GM23338 (cell line): ENCODE measurements around the gene HSPB2. TPM values are rescaled to one million over a fixed set of nuclear protein-coding genes. Genes with fewer than 3 reads are reported as not detected.
A peak's percentile ranks its signal among the peaks of the same experiment; 100 is the strongest.

Experiments
- ATAC-seq: fragments of 200-7000 bp; cut with Tn5 transposase; 3 replicates; pipeline ENCODE4 v1.9.1; 2020
- DNase-seq: peaks from one replicate; pipeline ENCODE4 v3.0.0-alpha.2; 2015; ENCODE audit warnings: low spot score
- H2AFZ ChIP-seq: fragments of 200-600 bp; sonication (generic); 2 replicates; pipeline ENCODE4 v1.8.0; 2016; ENCODE audit warnings: antibody characterized with exemption, mild to moderate bottlenecking, moderate library complexity
- H3F3A ChIP-seq: fragments of 200-600 bp; sonication (generic); replicated peaks from 2 replicates; pipeline ENCODE4 v1.8.0; 2017; ENCODE audit warnings: antibody characterized with exemption, mixed run types, low read depth
- H3K27ac ChIP-seq: fragments of 200-600 bp; sonication (generic); 2 replicates; pipeline ENCODE4 v1.6.1; 2016; ENCODE audit warnings: low read depth
- H3K27me3 ChIP-seq: fragments of 200-600 bp; sonication (generic); 2 replicates; pipeline ENCODE4 v1.8.0; 2016; ENCODE audit warnings: mild to moderate bottlenecking, mixed run types, moderate library complexity; ENCODE audit not compliant: insufficient read depth
- H3K36me3 ChIP-seq: fragments of 200-600 bp; sonication (generic); 2 replicates; pipeline ENCODE4 v1.8.0; 2016; ENCODE audit warnings: mild to moderate bottlenecking; ENCODE audit not compliant: insufficient read depth
- H3K4me1 ChIP-seq: fragments of 200-600 bp; sonication (generic); 2 replicates; pipeline ENCODE4 v1.8.0; 2016; ENCODE audit warnings: mild to moderate bottlenecking, moderate library complexity; ENCODE audit not compliant: insufficient read depth
- H3K4me2 ChIP-seq: fragments of 200-600 bp; sonication (generic); 2 replicates; pipeline ENCODE4 v1.7.1; 2017; ENCODE audit warnings: mixed run types
- H3K4me3 ChIP-seq: fragments of 200-600 bp; sonication (generic); 2 replicates; pipeline ENCODE4 v1.6.1; 2016; ENCODE audit warnings: mixed run types
- H3K79me2 ChIP-seq: fragments of 200-600 bp; sonication (generic); replicated peaks from 2 replicates; pipeline ENCODE4 v1.8.0; 2017; ENCODE audit warnings: mild to moderate bottlenecking; ENCODE audit not compliant: insufficient read depth
- H3K9me2 ChIP-seq: fragments of 200-600 bp; sonication (generic); 2 replicates; pipeline ENCODE4 v1.8.0; 2017; ENCODE audit not compliant: insufficient read depth
- H4K20me1 ChIP-seq: fragments of 200-600 bp; sonication (generic); replicated peaks from 2 replicates; pipeline ENCODE4 v1.8.0; 2017; ENCODE audit warnings: mild to moderate bottlenecking; ENCODE audit not compliant: insufficient read depth
- H3K27ac Mint-ChIP-seq: 2 replicates; pipeline ENCODE4 v1.8.0; 2020; ENCODE audit warnings: inconsistent platforms, mild to moderate bottlenecking, moderate library complexity, mixed read lengths
- H3K27me3 Mint-ChIP-seq: 3 replicates; pipeline ENCODE4 v1.8.0; 2022; ENCODE audit warnings: low read depth, mild to moderate bottlenecking, moderate library complexity, mixed read lengths, inconsistent platforms; ENCODE audit not compliant: insufficient read depth, poor library complexity
- H3K36me3 Mint-ChIP-seq: 3 replicates; pipeline ENCODE4 v1.8.0; 2021; ENCODE audit warnings: low read depth, mild to moderate bottlenecking, inconsistent platforms, moderate library complexity, mixed read lengths
- H3K4me1 Mint-ChIP-seq: 3 replicates; pipeline ENCODE4 v1.8.0; 2020; ENCODE audit warnings: mild to moderate bottlenecking, inconsistent platforms, mixed read lengths
- H3K4me3 Mint-ChIP-seq: 3 replicates; pipeline ENCODE4 v1.8.0; 2021; ENCODE audit warnings: moderate library complexity, mild to moderate bottlenecking, inconsistent platforms, mixed read lengths
- H3K9me3 Mint-ChIP-seq: 3 replicates; pipeline ENCODE4 v1.8.0; 2020; ENCODE audit warnings: moderate library complexity, mild to moderate bottlenecking, inconsistent platforms, mixed read lengths
- CREB1 ChIP-seq: fragments of 250-450 bp; sonication (Bioruptor Pico); IDR thresholded peaks from 2 replicates; pipeline ENCODE4 v1.5.0; 2020; ENCODE audit warnings: low read depth, mild to moderate bottlenecking, moderate library complexity
- CTCF ChIP-seq, 2 experiments: fragments of 200-600 bp in 1 of 2; sonication (generic) in 1 of 2; conservative IDR thresholded peaks; 2 replicates each; pipeline versions ENCODE4 v1.5.1 to v1.6.1; 2016 to 2017; ENCODE audit warnings: antibody characterized with exemption in 2 of 2, low read depth in 2 of 2, mild to moderate bottlenecking in 2 of 2, moderate library complexity in 1 of 2
- ETS1 ChIP-seq: IDR thresholded peaks from 2 replicates; pipeline ENCODE4 v1.6.1; 2016; ENCODE audit warnings: antibody characterized with exemption
- EZH2 ChIP-seq: fragments of 200-600 bp; sonication (generic); IDR thresholded peaks from one replicate; pipeline ENCODE4 v1.8.0; 2017; ENCODE audit warnings: antibody characterized with exemption, mild to moderate bottlenecking, low read depth; ENCODE audit not compliant: unreplicated experiment
- EZH2phosphoT487 ChIP-seq: fragments of 200-600 bp; sonication (generic); IDR thresholded peaks from one replicate; pipeline ENCODE4 v1.8.1; 2018; ENCODE audit warnings: antibody characterized with exemption; ENCODE audit not compliant: unreplicated experiment
- JUNB ChIP-seq: IDR thresholded peaks from one replicate; pipeline ENCODE4 v1.6.1; 2016; ENCODE audit warnings: antibody characterized with exemption; ENCODE audit not compliant: unreplicated experiment
- NANOG ChIP-seq: IDR thresholded peaks from 2 replicates; pipeline ENCODE4 v1.6.1; 2016; ENCODE audit warnings: antibody characterized with exemption, borderline replicate concordance
- POLR2AphosphoS5 ChIP-seq: IDR thresholded peaks from 2 replicates; pipeline ENCODE4 v1.6.1; 2016; ENCODE audit warnings: antibody characterized with exemption, low read depth
- STAT1 ChIP-seq: IDR thresholded peaks from one replicate; pipeline ENCODE4 v1.6.1; 2016; ENCODE audit warnings: antibody characterized with exemption; ENCODE audit not compliant: unreplicated experiment
- ZNF114 ChIP-seq: fragments of 250-450 bp; sonication (Bioruptor Pico); IDR thresholded peaks from 2 replicates; pipeline ENCODE4 v1.5.0; 2020; ENCODE audit warnings: mild to moderate bottlenecking, moderate library complexity
- ZNF331 ChIP-seq: fragments of 250-450 bp; sonication (Bioruptor Pico); IDR thresholded peaks from 2 replicates; pipeline ENCODE4 v1.5.0; 2020; ENCODE audit warnings: low read depth, mild to moderate bottlenecking, moderate library complexity
- polyA plus RNA-seq: library from polyadenylated mRNA; unstranded; fragments of >200 nt; fragmentation: Nextera tagmentation; extraction: Ambion mirVana; gene quantifications from 2 replicates; pipeline ENCODE4 v1.2.1, GENCODE V29; 2016
- total RNA-seq: library from RNA; depleted of rRNA; stranded (reverse); fragments of >200 nt; shearing (Covaris generic); gene quantifications from 2 replicates; pipeline ENCODE4 v1.2.3, GENCODE V29; 2014
- TF ChIP-seq, protein P1 (sequence below): IDR thresholded peaks from one replicate; pipeline ENCODE4 v1.6.1; 2018; ENCODE audit warnings: antibody characterized with exemption; ENCODE audit not compliant: unreplicated experiment

HSPB2 gene
- total and polyA plus RNA-seq, 2 experiments from 2014 or later: 1.0 to 2.6 TPM

- 0 out of 2 replicates have a peak, but pooled peaks cover 3% of the 10 kb centered on the region for H3K79me2 ChIP-seq
- no peak overlapping the region for H3K27ac ChIP-seq
- DNase-seq: no peak
- no peaks in the 10 kb centered on the region for H3K36me3 ChIP-seq
- Mint-ChIP-seq H3K4me3 (no peak overlapping the region; the same call in 2 of the 3 replicates), H3K27me3 (peaks cover 10% of the 10 kb centered on the region), H3K4me1 (peaks cover 19% of the 10 kb centered on the region), H3K36me3 (peaks cover 26% of the 10 kb centered on the region), H3K27ac (no peak overlapping the region), H3K9me3 (peaks cover 15% of the 10 kb centered on the region; the same call in 2 of the 3 replicates)
- H3K4me3 ChIP-seq: no peak overlapping the region
- no peak for TF ChIP-seq EZH2
- no peak for TF ChIP-seq ZNF114
- no peak for TF ChIP-seq CTCF (conservative IDR thresholded peaks at IDR 0.05; ENCODE audit: low read depth in 2 of 2)
- TF ChIP-seq CREB1 (CRISPR knock-in tag): no peak
- no peaks in the 10 kb centered on the region for H3F3A ChIP-seq
- no peaks in the 10 kb centered on the region for H3K27me3 ChIP-seq
- ATAC-seq: no peak
- H4K20me1 ChIP-seq: no peaks in the 10 kb centered on the region
- H3K4me1 ChIP-seq: peaks cover 15% of the 10 kb centered on the region
- no peaks in the 10 kb centered on the region for H3K9me2 ChIP-seq
- H2AFZ ChIP-seq: no peak overlapping the region
- no peak overlapping the region for H3K4me2 ChIP-seq
These were observed 45.3 kb downstream of the HSPB2 start for GRCh38 chr11:111957663-111958444.

DNA sequence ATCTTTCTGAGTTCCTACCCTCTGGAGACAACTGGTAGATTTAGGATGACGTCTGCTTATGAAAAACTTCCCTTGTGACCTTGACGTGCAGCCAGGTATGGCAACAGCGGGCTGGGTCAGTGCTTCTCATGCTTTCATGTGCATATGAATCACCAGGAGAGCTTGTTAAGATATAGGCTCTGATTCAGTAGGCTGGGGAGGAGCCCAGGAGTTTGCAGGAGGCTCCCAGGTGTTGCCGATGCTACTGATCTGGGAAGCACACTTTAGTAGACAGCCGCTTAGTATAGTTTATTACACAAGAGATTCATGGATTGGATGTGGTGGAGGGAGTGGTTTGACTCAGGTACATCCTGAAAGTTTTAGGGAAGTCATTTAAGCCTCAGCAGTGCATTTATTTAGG, 48.4 kb downstream of the HSPB2 start:
- H4K20me1 ChIP-seq: no peaks in the 10 kb centered on the region
- H3F3A ChIP-seq: no peaks in the 10 kb centered on the region
- DNase-seq (peak; percentile 85), ATAC-seq (peak; percentile 99)
- H3K4me3 ChIP-seq: peak overlapping the region; percentile 12; the same call in 1 of the 2 replicates
- H3K27me3 Mint-ChIP-seq: peaks cover 8% of the 10 kb centered on the region
- peak overlapping the region; percentile 63; the same call in 1 of the 2 replicates for H3K27ac ChIP-seq
- no peaks in the 10 kb centered on the region for H3K27me3 ChIP-seq
- H3K4me3 Mint-ChIP-seq: peak overlapping the region; percentile 48
- no peaks in the 10 kb centered on the region for H3K9me2 ChIP-seq
- no peak overlapping the region for H2AFZ ChIP-seq
- H3K4me2 ChIP-seq: peak overlapping the region; percentile 67
- no peaks in the 10 kb centered on the region for H3K36me3 ChIP-seq
- H3K4me1 ChIP-seq: peaks cover 18% of the 10 kb centered on the region
- H3K27ac Mint-ChIP-seq: peak overlapping the region; percentile 69
- peaks cover 21% of the 10 kb centered on the region for H3K36me3 Mint-ChIP-seq
- H3K79me2 ChIP-seq: no peaks in the 10 kb centered on the region
- H3K9me3 Mint-ChIP-seq: peaks cover 14% of the 10 kb centered on the region; the same call in 2 of the 3 replicates
- H3K4me1 Mint-ChIP-seq: peaks cover 25% of the 10 kb centered on the region
- TF ChIP-seq EZH2phosphoT487 (no peak), NANOG (no peak), JUNB (no peak), EZH2 (no peak), ZNF114 (no peak), CREB1 (CRISPR knock-in tag) (peak; percentile 70; the same call in 1 of the 2 replicates), ETS1 (no peak), ZNF331 (CRISPR knock-in tag) (no peak), STAT1 (no peak), POLR2AphosphoS5 (no peak)
- TF ChIP-seq, protein P1, sequence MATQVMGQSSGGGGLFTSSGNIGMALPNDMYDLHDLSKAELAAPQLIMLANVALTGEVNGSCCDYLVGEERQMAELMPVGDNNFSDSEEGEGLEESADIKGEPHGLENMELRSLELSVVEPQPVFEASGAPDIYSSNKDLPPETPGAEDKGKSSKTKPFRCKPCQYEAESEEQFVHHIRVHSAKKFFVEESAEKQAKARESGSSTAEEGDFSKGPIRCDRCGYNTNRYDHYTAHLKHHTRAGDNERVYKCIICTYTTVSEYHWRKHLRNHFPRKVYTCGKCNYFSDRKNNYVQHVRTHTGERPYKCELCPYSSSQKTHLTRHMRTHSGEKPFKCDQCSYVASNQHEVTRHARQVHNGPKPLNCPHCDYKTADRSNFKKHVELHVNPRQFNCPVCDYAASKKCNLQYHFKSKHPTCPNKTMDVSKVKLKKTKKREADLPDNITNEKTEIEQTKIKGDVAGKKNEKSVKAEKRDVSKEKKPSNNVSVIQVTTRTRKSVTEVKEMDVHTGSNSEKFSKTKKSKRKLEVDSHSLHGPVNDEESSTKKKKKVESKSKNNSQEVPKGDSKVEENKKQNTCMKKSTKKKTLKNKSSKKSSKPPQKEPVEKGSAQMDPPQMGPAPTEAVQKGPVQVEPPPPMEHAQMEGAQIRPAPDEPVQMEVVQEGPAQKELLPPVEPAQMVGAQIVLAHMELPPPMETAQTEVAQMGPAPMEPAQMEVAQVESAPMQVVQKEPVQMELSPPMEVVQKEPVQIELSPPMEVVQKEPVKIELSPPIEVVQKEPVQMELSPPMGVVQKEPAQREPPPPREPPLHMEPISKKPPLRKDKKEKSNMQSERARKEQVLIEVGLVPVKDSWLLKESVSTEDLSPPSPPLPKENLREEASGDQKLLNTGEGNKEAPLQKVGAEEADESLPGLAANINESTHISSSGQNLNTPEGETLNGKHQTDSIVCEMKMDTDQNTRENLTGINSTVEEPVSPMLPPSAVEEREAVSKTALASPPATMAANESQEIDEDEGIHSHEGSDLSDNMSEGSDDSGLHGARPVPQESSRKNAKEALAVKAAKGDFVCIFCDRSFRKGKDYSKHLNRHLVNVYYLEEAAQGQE: no peak
